NCI-H2171 (cell line): ENCODE data around the gene ZCCHC3.
"Not testable (repeated sequence)": the region's sequence is repeated elsewhere in the genome, so short reads cannot be mapped to it uniquely, and the experiment has no call there.

Source experiments
- DNase-seq: peaks from one replicate; lab custom pipeline; 2025; lab: John Stamatoyannopoulos, UW

ZCCHC3 gene

GRCh38 chr20:297098-297924 lies at the start of gene ZCCHC3:
Gene ZCCHC3 (plus strand): TSS chr20:297570. CDS start chr20:297587, 17 bp downstream.
- peak; percentile 98 for DNase-seq

GRCh38 chr20:251354-251753 lies 46.0 kb upstream of the ZCCHC3 start:
- DNase-seq = no peak

GRCh38 chr20:252801-253200 lies 44.6 kb upstream of the ZCCHC3 start:
- DNase-seq = no peak

- not testable (repeated sequence) for DNase-seq
Measured at GRCh38 chr20:253447-253846, 43.9 kb upstream of the ZCCHC3 start.

GRCh38 chr20:257419-257818 lies 40.0 kb upstream of the ZCCHC3 start, which contains the start of gene DEFB132:
Gene DEFB132 (plus strand): TSS chr20:257724. CDS start chr20:257779, 55 bp downstream.
- DNase-seq = no peak

GRCh38 chr20:258269-258858 lies 39.0 kb upstream of the ZCCHC3 start:
- DNase-seq = no peak

- no peak for DNase-seq
Measured at GRCh38 chr20:258963-259362, 38.4 kb upstream of the ZCCHC3 start.

- DNase-seq = no peak
Measured at GRCh38 chr20:259981-260380, 37.4 kb upstream of the ZCCHC3 start.

- no peak for DNase-seq
Measured at GRCh38 chr20:263701-264100, 33.7 kb upstream of the ZCCHC3 start.

GRCh38 chr20:266596-267562 lies 30.5 kb upstream of the ZCCHC3 start:
- peak; percentile 86 for DNase-seq

GRCh38 chr20:270517-270916 lies 26.9 kb upstream of the ZCCHC3 start:
- DNase-seq = no peak

GRCh38 chr20:271069-271468 lies 26.3 kb upstream of the ZCCHC3 start:
- DNase-seq = no peak

GRCh38 chr20:271528-271927 lies 25.8 kb upstream of the ZCCHC3 start:
- DNase-seq = no peak

GRCh38 chr20:272718-273117 lies 24.7 kb upstream of the ZCCHC3 start:
- DNase-seq = no peak

- DNase-seq = no peak
Measured at GRCh38 chr20:273884-274283, 23.5 kb upstream of the ZCCHC3 start.

GRCh38 chr20:275791-276190 lies 21.6 kb upstream of the ZCCHC3 start:
- DNase-seq = no peak

GRCh38 chr20:276620-277495 lies 20.5 kb upstream of the ZCCHC3 start:
- no peak for DNase-seq

- DNase-seq = no peak
Measured at GRCh38 chr20:277496-277781, 19.9 kb upstream of the ZCCHC3 start.

GRCh38 chr20:278181-278580 lies 19.2 kb upstream of the ZCCHC3 start:
- no peak for DNase-seq

GRCh38 chr20:278607-279571 lies 18.5 kb upstream of the ZCCHC3 start:
- DNase-seq = no peak
